ENCODE results near the gene ZBTB21. TPM values are rescaled to one million over a fixed set of nuclear protein-coding genes. Genes with fewer than 3 reads are reported as not detected.

ZBTB21 gene
- total RNA-seq, 2 donors from 2014 or later, result 17.3 to 23.1 TPM

- TF ChIP-seq CTCF (conservative IDR thresholded peaks at IDR 0.05), result no peak
- no peaks in the 10 kb centered on the region for H3K27me3 Mint-ChIP-seq (ENCODE audit: insufficient read depth)
- no peaks in the 10 kb centered on the region for H3K27me3 ChIP-seq (ENCODE audit: control insufficient read depth, insufficient read depth, low read length, poor library complexity, severe bottlenecking)
- no peaks in the 10 kb centered on the region for H3K36me3 ChIP-seq (ENCODE audit: control insufficient read depth, insufficient read depth, low read length)
- H3K36me3 Mint-ChIP-seq (ENCODE audit: low read depth), result no peaks in the 10 kb centered on the region
- H3K4me3 ChIP-seq (ENCODE audit: low read length), result no peak overlapping the region
- H3K4me3 Mint-ChIP-seq, result no peak overlapping the region
- no peak for DNase-seq
- H3K9me3 Mint-ChIP-seq, result peaks cover 3% of the 10 kb centered on the region
- no peak overlapping the region for H3K9ac ChIP-seq (ENCODE audit: extremely low read depth, low read length, poor library complexity, severe bottlenecking)
- no peak overlapping the region for H3K27ac ChIP-seq (ENCODE audit: low read depth, low read length)
- WGBS, 2 experiments (ENCODE audit: insufficient coverage in 1 of 2, insufficient read length in 1 of 2), result 93 to 98% methylated on average over 5 to 8 of the region's 8 CpGs
- no peaks in the 10 kb centered on the region for H3K9me3 ChIP-seq (ENCODE audit: control insufficient read depth, low read length)
- no peaks in the 10 kb centered on the region for H3K4me1 ChIP-seq (ENCODE audit: control insufficient read depth, insufficient read depth, low read length)
- no peak overlapping the region for H3K27ac Mint-ChIP-seq
- peaks cover 2% of the 10 kb centered on the region for H3K4me1 Mint-ChIP-seq
Measured at GRCh38 chr21:42038826-42039425, 28.8 kb upstream of the ZBTB21 start.

- DNase-seq, result no peak
- WGBS, 2 experiments (ENCODE audit: insufficient coverage in 1 of 2, insufficient read length in 1 of 2), result 91% methylated on average over 10 of the region's 10 CpGs
- Mint-ChIP-seq H3K27me3 (ENCODE audit: insufficient read depth) (no peaks in the 10 kb centered on the region), H3K4me1 (peaks cover under 1% of the 10 kb centered on the region), H3K27ac (no peak overlapping the region), H3K36me3 (ENCODE audit: low read depth) (no peaks in the 10 kb centered on the region), H3K9me3 (peaks cover 3% of the 10 kb centered on the region), H3K4me3 (no peak overlapping the region)
- no peak overlapping the region for H3K4me3 ChIP-seq (ENCODE audit: low read length)
- H3K27me3 ChIP-seq (ENCODE audit: control insufficient read depth, insufficient read depth, low read length, poor library complexity, severe bottlenecking), result no peaks in the 10 kb centered on the region
- H3K4me1 ChIP-seq (ENCODE audit: control insufficient read depth, insufficient read depth, low read length), result no peaks in the 10 kb centered on the region
- H3K9ac ChIP-seq (ENCODE audit: extremely low read depth, low read length, poor library complexity, severe bottlenecking), result no peak overlapping the region
- H3K27ac ChIP-seq (ENCODE audit: low read depth, low read length), result peak overlapping the region; percentile 21
- H3K36me3 ChIP-seq (ENCODE audit: control insufficient read depth, insufficient read depth, low read length), result no peaks in the 10 kb centered on the region
- no peak for TF ChIP-seq CTCF (conservative IDR thresholded peaks at IDR 0.05)
- H3K9me3 ChIP-seq (ENCODE audit: control insufficient read depth, low read length), result no peaks in the 10 kb centered on the region
Measured at GRCh38 chr21:42038393-42038792, 28.2 kb upstream of the ZBTB21 start.

GRCh38 chr21:42037943-42038342 is 27.8 kb upstream of the ZBTB21 start:
- H3K27ac ChIP-seq (ENCODE audit: low read depth, low read length), result peak overlapping the region; percentile 21
- WGBS, 2 experiments (ENCODE audit: insufficient coverage in 1 of 2, insufficient read length in 1 of 2), result 73 to 82% methylated on average over 7 to 12 of the region's 12 CpGs
- H3K36me3 ChIP-seq (ENCODE audit: control insufficient read depth, insufficient read depth, low read length), result no peaks in the 10 kb centered on the region
- no peaks in the 10 kb centered on the region for H3K27me3 Mint-ChIP-seq (ENCODE audit: insufficient read depth)
- H3K4me3 Mint-ChIP-seq, result no peak overlapping the region
- no peak overlapping the region for H3K9ac ChIP-seq (ENCODE audit: extremely low read depth, low read length, poor library complexity, severe bottlenecking)
- no peaks in the 10 kb centered on the region for H3K4me1 ChIP-seq (ENCODE audit: control insufficient read depth, insufficient read depth, low read length)
- H3K27me3 ChIP-seq (ENCODE audit: control insufficient read depth, insufficient read depth, low read length, poor library complexity, severe bottlenecking), result no peaks in the 10 kb centered on the region
- no peaks in the 10 kb centered on the region for H3K4me1 Mint-ChIP-seq
- TF ChIP-seq CTCF (conservative IDR thresholded peaks at IDR 0.05), result no peak
- no peak overlapping the region for H3K27ac Mint-ChIP-seq
- no peak overlapping the region for H3K4me3 ChIP-seq (ENCODE audit: low read length)
- no peak for DNase-seq
- no peaks in the 10 kb centered on the region for H3K9me3 ChIP-seq (ENCODE audit: control insufficient read depth, low read length)
- no peaks in the 10 kb centered on the region for H3K36me3 Mint-ChIP-seq (ENCODE audit: low read depth)
- H3K9me3 Mint-ChIP-seq, result peaks cover 3% of the 10 kb centered on the region

All from endodermal cell (in vitro differentiated cells).